Left ventricle myocardium inferior (tissue), 1 donor: ENCODE data around the gene METTL5. TPM values are rescaled to one million over a fixed set of nuclear protein-coding genes. Genes with fewer than 3 reads are reported as not detected.
"Not testable (repeated sequence)": the region's sequence is repeated elsewhere in the genome, so short reads cannot be mapped to it uniquely, and the experiment has no call there.

ENCODE experiments used
- DNase-seq: peaks from one replicate; pipeline ENCODE4 v3.0.0-alpha.2; 2020
- H3K27ac ChIP-seq: fragments of 200-600 bp; replicated peaks from 2 replicates; pipeline ENCODE4 v1.8.0; 2021
- H3K27me3 ChIP-seq: fragments of 200-600 bp; 2 replicates; pipeline ENCODE4 v1.8.0; 2021; ENCODE audit warnings: low read depth
- H3K36me3 ChIP-seq: fragments of 200-600 bp; 2 replicates; pipeline ENCODE4 v1.8.0; 2021
- H3K4me1 ChIP-seq: fragments of 200-600 bp; 2 replicates; pipeline ENCODE4 v1.8.0; 2021
- H3K4me3 ChIP-seq: fragments of 200-600 bp; 2 replicates; pipeline ENCODE4 v1.8.0; 2021; ENCODE audit warnings: mild to moderate bottlenecking, moderate library complexity
- H3K9me3 ChIP-seq: fragments of 200-600 bp; replicated peaks from 2 replicates; pipeline ENCODE4 v1.8.0; 2021
- intact Hi-C: fragments of 100-400 bp; cut with micrococcal nuclease; formaldehyde crosslinking; loops from one replicate; pipeline ENCODE4 v1.11.0; 2022
- long read RNA-seq: library from polyadenylated mRNA; unstranded; transcript quantifications from one replicate; pipeline ENCODE4 v2.0.0, GENCODE V29; 2021
- total RNA-seq: library from RNA; stranded (reverse); fragmentation: NEBNext Ultra II Directional; extraction: Animal tissue kit (Norgen Biotek cat#: 25700); gene quantifications from one replicate; pipeline ENCODE4 v1.2.1, GENCODE V29; 2021
- TF ChIP-seq, protein P1 (sequence below): fragments of 200-600 bp; IDR thresholded peaks from 2 replicates; pipeline ENCODE4 v1.8.0; 2021; ENCODE audit warnings: antibody characterized with exemption, mild to moderate bottlenecking, borderline replicate concordance
- donor health status: DM: no; HTN: yes; CAD: no; lungs with severe emphysema.

METTL5 gene
- total RNA-seq, result 60.4 TPM
- long read RNA-seq, transcript METTL5-201 (7 exons, 1,010 nt), result minor isoform, 12 of 56 reads
- long read RNA-seq, transcript METTL5-203 (8 exons, 800 nt), result minor isoform, 14 of 56 reads
- long read RNA-seq, transcript METTL5-206 (8 exons, 880 nt), result major isoform, 18 of 56 reads
- long read RNA-seq, partial matches to known transcripts, result 3 of 56 reads
- long read RNA-seq, other reads (novel, unspliced or antisense), result 7 of 56 reads

DNA sequence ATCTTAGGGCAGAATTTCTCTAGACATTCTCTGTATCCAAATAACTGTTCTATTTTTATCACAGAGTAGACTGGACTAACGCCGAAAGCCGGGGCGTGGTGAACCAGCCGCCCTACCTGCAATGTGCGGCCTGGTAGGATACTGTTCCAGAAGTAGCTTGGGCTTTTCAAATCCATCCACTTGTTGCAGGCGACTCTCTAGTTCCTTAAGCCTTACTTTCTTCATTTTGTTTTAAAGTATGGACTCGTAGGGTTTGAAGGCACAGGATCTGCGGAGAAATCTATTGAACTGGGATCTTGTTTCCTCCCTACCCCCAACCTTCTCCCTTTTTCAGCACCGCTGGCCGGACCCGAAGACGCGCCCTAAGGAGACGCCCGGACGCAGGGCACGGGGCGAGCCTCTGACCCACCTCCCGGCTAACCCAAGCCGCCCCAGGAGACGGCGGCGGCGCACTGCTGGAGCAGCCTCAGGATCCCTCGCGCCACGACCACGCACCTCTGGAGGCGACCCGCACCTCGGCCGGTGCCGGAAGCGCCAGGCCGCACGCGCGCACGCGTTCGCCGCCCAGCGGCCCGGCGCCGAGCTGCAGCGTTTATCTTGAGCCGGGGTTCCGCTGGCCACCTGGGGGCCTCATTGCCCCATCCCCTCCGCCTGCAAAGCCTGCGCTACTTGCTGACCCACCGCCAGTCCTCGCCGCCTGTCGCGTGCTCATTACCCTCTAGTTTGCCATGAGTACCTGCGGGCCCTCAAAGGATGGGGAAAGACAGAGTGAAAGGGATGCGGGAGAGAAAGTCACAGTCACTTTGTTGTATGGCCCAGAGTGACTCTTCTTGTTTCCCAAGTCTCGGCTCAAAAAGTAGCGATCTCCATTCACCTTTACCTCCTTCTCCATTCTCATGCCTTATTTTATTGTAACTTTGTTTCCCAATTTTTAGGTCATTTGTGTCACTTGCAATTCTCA is at the start of gene METTL5:
Gene METTL5 (minus strand): TSS at position 533 of the 961 bp plus-strand sequence. CDS start 308 bp downstream, at position 225.
- Histone ChIP-seq H3K36me3 (no peaks in the 10 kb centered on the region), H3K27ac (peak within 1 kb of the TSS; percentile 87), H3K4me1 (peaks cover 66% of the 10 kb centered on the region), H3K9me3 (no peaks in the 10 kb centered on the region), H3K4me3 (peak within 1 kb of the TSS; percentile 82), H3K27me3 (no peaks in the 10 kb centered on the region)
- peak; percentile 83 for DNase-seq
- intact Hi-C loops, result loop anchor here (5.0 kb wide), 2 partner anchors 53 to 103 kb away; no protein-coding TSS in a partner anchor
- TF ChIP-seq, protein P1, sequence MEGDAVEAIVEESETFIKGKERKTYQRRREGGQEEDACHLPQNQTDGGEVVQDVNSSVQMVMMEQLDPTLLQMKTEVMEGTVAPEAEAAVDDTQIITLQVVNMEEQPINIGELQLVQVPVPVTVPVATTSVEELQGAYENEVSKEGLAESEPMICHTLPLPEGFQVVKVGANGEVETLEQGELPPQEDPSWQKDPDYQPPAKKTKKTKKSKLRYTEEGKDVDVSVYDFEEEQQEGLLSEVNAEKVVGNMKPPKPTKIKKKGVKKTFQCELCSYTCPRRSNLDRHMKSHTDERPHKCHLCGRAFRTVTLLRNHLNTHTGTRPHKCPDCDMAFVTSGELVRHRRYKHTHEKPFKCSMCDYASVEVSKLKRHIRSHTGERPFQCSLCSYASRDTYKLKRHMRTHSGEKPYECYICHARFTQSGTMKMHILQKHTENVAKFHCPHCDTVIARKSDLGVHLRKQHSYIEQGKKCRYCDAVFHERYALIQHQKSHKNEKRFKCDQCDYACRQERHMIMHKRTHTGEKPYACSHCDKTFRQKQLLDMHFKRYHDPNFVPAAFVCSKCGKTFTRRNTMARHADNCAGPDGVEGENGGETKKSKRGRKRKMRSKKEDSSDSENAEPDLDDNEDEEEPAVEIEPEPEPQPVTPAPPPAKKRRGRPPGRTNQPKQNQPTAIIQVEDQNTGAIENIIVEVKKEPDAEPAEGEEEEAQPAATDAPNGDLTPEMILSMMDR, result peak; percentile 99

DNA sequence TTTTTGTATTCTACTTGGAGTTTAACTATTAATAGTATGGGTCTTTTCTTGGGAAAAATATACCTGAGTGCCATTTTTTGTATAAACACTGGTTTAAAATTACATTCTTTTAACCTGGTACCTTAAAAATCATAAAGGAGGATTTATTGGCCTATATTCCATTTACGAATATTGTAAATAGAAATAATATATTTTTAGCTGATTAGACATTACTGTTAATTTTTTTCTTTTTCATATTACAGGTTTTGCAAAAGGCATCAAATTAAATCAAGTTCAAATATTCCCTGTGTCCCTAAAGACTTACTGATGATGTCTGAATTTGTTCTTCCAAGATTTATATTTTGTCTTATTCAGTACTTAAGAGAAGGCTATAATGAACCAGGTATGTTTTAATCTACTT is 47.3 kb upstream of the METTL5 start:
- no peak for DNase-seq
- Histone ChIP-seq H3K4me3 (no peak overlapping the region), H3K27me3 (no peaks in the 10 kb centered on the region), H3K9me3 (no peaks in the 10 kb centered on the region), H3K36me3 (peaks cover 13% of the 10 kb centered on the region), H3K27ac (no peak overlapping the region), H3K4me1 (peaks cover 21% of the 10 kb centered on the region)
- TF ChIP-seq, protein P1, result no peak
- intact Hi-C loops, result no loop called here

DNA sequence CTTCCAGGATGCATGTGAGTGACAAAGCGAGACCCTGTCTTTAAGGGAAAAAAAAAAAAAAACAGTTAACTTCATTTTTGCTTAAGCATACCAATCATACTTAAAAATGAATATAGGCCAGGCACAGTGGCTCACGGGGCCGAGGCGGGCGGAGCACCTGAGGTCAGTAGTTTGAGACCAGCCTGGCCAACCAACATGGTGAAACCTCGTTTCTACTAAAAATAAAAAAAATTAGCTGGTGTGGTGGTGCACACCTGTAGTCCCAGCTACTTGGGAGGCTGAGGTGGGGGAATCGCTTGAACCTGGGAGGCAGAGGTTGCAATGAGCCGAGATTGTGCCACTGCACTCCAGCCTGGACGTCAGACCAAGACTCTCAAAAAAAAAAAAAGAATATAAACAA is 46.7 kb upstream of the METTL5 start:
- H3K27ac ChIP-seq, H3K9me3 ChIP-seq, DNase-seq, H3K36me3 ChIP-seq, intact Hi-C loops, H3K4me3 ChIP-seq, H3K27me3 ChIP-seq: not testable (repeated sequence)
- peaks cover 21% of the 10 kb centered on the region for H3K4me1 ChIP-seq

DNA sequence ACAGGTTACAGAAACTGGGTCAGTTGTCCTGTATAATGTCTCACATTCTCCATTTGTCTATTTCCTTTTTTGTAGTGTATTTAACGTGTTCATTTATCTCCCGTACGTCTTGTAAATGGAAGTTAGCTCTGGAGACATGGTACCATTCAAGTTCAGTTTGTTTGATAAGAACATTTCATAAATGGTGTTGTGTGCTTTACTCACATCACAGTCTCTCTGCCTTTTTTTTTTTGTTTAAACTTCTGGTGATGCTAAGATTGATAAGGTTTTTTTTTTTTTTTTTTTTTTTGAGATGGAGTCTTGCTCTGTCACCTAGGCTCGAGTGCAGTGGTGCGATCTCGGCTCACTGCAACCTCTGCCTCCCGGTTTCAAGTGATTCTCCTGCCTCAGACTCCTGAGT is 44.2 kb upstream of the METTL5 start:
- H3K36me3 ChIP-seq, result no peaks in the 10 kb centered on the region

DNA sequence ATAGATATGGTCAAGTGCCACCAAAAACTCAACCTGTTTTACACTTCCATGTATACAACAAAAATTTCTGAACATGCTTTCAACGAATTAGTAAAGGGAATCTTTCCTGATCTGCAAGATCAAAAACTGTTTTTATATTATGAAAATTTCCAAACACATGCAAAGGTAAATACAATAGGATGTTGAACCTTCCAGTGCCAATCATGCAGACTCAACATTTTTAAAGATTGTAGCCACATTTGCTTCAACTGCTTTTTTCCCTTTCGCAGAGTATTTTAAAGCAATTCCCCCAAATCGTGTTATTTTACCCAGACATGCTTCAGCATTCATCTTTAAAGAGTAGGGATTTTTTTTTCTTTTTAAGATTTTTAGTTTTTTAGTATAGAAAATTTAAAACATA is 42.9 kb upstream of the METTL5 start:
- no peaks in the 10 kb centered on the region for H3K27me3 ChIP-seq
- TF ChIP-seq, protein P1, result no peak
- intact Hi-C loops, result no loop called here
- DNase-seq, result no peak
- H3K27ac ChIP-seq, result no peak overlapping the region
- no peaks in the 10 kb centered on the region for H3K9me3 ChIP-seq
- H3K4me1 ChIP-seq, result peaks cover 51% of the 10 kb centered on the region
- no peaks in the 10 kb centered on the region for H3K36me3 ChIP-seq
- no peak overlapping the region for H3K4me3 ChIP-seq

More for the DNA sequence above, 44.2 kb upstream of the METTL5 start:
- Histone ChIP-seq H3K4me3 (no peak overlapping the region), H3K4me1 (peaks cover 37% of the 10 kb centered on the region), H3K27ac (no peak overlapping the region), H3K27me3 (no peaks in the 10 kb centered on the region), H3K9me3 (no peaks in the 10 kb centered on the region)
- TF ChIP-seq, protein P1, result no peak
- intact Hi-C loops, result no loop called here
- DNase-seq, result no peak

DNA sequence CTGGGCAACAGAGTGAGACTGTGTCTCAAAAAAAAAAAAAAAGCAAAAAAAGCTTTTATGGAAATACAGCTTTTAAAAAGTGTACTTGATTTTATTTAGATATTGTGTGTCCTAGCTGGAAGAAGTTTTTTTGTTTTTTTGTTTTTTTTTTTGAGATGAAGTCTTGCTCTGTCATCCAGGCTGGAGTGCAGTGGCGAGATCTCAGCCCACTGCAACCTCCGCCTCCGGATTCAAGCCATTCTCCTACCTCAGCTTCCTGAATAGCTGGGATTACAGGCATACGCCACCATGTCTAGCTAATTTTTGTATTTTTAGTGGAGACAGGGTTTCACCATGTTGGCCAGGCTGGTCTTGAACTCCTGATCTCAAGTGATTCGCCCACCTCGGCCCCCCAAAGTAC is 41.5 kb upstream of the METTL5 start:
- intact Hi-C loops, DNase-seq, H3K27me3 ChIP-seq, H3K4me3 ChIP-seq, H3K9me3 ChIP-seq, H3K27ac ChIP-seq, H3K36me3 ChIP-seq: not testable (repeated sequence)
- H3K4me1 ChIP-seq, result peaks cover 53% of the 10 kb centered on the region
